Stimulated activated CD4-positive, alpha-beta T cell treated with anti-CD3 and anti-CD28 coated beads, Interleukin-15, amount 100 ng/mL, for 1 hour (primary cell): ENCODE measurements around the gene CFAP68.
"Not testable (repeated sequence)": the region's sequence is repeated elsewhere in the genome, so short reads cannot be mapped to it uniquely, and the experiment has no call there.

ENCODE experiments used
- DNase-seq, 2 donors: peaks; one replicate each; pipeline ENCODE4 v3.0.0-alpha.2; 2020; ENCODE audit warnings: low read depth in 1 of 2, low spot score in 1 of 2

Gene CFAP68

DNA sequence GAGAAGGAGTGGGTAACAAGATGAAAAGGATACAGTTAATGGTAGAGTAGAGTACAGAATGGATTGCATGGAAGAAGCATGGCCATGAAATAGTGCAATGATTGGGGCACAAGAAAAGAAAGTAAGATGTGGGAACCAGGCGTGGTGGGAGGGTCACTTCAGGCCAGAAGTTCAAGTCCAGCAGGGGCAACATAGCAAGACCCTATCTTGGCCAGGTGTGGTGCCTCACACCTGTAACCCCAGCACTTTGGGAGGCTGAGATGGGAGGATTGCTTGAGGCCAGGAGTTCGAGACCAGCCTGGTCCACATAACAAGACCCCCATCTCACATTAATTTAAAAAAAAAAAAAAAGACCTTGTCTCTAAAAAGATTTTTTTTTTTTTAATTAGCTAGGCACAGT lies 38.0 kb downstream of the CFAP68 start:
- DNase-seq, result no peak

DNA sequence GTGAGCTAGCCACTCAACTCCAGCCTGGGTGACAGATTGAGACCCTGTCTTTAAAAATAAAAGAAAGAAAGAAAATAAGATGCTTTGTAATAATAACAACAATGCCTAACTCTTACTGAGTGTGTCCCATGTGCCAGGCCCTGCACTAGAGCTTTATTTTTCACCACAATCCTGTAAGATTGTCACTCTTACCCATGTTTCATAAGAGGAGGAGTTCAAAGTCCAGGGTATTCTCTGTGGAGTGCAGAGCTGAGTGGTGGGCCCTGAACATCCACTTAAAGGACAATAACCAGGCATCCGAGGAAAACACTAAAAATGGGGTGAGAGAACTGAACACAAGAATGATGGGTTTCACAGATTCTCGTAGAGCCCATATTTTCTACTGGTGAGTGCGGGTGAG lies 38.4 kb downstream of the CFAP68 start:
- no peak for DNase-seq

DNA sequence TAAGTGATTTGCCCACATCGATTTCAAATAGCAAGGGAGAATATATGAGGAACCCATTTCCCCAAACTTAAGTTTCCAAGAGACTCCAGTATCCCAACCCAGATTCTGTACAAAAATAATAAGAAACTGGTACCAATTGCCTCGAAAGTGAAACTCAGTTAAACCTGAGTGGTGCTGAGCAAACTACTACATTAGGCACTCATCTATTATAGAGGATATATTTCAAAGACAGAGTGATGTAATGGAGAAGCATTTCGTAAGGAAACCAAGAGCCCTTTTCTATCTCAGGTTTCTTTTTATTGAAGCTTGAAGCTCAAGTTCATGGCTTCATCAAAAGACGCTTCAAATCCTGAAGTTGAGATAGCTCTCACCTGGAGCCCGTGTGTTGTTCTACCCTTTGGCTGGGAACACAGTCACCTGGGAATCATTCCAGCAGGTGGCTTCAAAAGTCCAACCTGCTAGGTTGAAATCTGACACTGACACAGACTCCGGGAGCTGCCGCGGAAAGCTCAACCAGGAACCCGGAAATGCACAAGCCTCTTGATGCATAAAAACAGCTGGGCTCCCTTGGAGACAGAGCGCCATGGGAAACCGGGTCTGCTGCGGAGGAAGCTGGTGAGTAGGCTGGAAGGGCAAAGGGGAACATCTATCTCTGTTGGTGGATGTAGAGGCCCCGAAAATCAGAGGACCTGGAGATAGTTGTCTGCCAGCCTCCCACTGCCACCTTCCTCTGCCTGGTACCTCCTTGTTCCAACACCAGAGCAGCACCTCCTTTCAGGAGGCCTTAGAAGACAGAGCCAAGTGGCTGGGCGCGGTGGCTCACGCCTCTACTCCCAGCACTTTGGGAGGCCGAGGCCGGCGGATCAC lies 39.3 kb downstream of the CFAP68 start, which contains the start of gene C11orf52:
Gene C11orf52 (plus strand): TSS at position 524 of the 867 bp plus-strand sequence. CDS start 60 bp downstream, at position 584.
- no peak for DNase-seq

GRCh38 chr11:111920908-111921307 lies 41.6 kb downstream of the CFAP68 start:
- no peak for DNase-seq

DNA sequence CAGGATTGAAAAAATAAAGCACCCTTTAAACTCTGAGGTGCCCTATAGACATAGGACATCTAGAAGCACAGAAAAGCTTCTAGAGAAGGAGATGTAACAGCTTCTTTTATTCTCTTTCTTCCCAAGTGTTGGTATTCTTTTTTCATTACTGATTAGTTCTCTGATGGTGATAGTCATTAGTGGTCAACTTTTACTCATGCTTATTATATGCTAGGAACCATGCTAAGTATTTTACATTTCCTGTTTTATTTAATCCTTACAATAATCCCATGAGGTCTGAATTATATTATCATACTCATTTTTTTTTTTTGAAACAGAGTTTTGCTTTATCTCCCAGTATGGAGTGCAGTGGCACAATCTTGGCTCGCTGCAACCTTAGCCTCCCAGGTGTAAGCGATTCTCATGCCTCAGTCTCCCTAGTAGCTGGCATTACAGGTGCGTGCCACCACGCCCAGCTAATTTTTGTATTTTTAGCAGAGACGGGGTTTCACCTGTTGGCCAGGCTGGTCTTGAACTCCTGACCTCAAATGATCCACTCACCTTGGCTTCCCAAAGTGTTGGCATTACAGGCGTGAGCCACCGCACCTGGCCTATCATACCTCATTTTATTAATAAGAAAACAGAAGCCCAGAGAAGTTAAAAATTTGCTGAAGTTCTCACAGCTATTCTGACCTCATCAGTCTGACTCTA lies 42.3 kb downstream of the CFAP68 start:
- no peak for DNase-seq

GRCh38 chr11:111922803-111923202 lies 43.5 kb downstream of the CFAP68 start:
- DNase-seq, result no peak

DNA sequence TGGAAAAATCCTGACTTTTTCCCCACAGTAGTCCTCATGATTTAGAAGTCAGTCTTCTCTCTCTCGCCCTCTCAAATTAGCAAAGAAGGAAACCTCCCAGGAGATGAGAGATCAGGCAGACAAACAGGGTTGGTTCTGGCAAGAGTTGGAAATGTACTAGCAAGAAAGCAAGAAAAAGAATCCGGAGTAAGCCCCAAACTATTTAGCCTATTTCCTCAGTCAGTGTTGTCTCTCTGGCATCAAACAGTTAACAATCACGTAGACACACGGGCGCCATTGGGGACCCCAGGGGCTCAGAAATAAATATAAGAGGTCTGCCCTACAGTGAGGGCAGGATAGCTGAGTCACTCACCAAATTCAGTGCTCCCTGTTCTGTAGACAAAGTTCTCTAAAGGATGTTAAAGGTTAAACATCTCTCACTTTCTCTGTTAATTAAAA lies 44.0 kb downstream of the CFAP68 start:
- no peak for DNase-seq

GRCh38 chr11:111923951-111924350 lies 44.6 kb downstream of the CFAP68 start:
- no peak for DNase-seq

- no peak for DNase-seq
Measured at GRCh38 chr11:111925953-111926352, 46.6 kb downstream of the CFAP68 start.

GRCh38 chr11:111926505-111927391 lies 47.4 kb downstream of the CFAP68 start:
- DNase-seq, result peak; percentile 92

GRCh38 chr11:111930472-111930871 lies 51.1 kb downstream of the CFAP68 start:
- no peak for DNase-seq

GRCh38 chr11:111932611-111932950 lies 53.2 kb downstream of the CFAP68 start:
- DNase-seq, result no peak

DNA sequence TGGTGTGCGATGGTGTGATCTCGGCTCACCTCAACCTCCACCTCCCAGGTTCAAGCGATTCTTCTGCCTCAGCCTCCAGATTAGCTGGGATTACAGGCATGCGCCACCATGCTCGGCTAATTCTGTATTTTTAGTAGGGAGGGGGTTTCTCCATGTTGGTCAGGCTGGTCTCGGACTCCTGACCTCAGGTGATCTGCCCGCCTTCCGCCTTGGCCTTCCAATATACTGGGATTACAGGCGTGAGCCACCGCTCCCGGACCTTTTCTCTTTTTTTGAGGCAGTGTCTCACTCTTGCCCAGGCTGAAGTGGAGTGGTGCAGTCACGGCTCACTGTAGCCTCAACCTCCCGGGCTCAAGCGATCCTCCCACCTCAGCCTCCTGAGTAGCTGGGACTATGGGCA lies 53.8 kb downstream of the CFAP68 start:
- DNase-seq, result not testable (repeated sequence)

DNA sequence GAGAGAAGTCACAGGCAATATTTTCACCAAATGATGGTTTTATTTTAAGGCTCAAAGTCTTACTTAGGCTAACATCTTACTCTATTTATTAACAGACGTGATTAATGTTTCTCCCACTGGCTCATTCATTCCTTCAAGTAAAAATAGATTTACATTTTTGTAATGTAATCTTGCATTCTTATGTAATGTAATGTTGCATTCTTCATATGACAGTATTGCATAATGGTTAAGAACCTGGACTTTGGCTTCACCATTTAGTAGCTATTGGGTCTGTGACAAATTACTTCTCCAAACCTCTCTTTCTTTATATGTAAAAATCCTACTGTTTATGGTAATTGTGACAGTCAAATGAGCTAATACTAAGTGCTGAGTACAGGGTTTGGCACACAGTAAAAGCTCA lies 54.5 kb downstream of the CFAP68 start:
- DNase-seq, result no peak

DNA sequence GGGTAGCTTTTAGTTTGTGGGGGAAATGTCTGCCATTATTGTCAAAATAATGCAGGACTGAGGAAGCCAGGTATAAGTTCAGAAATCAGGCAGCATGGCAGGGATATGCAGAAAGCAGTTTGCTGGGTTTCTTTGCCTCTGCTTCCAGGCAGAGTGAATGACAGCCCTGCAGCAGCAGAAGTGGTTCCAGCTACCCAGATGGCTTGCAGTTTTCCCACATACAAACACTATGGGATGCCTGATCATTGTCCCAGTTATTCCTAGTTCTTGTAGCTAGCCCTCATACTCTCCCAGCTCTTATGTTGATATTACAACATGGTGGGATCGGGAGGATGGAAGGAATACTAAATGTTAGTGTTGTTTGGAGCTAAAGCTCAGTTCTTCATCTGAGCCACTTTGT lies 55.0 kb downstream of the CFAP68 start:
- no peak for DNase-seq
